CD4-positive, alpha-beta T cell (primary cell): Measurements from ENCODE around the gene TLE6. TPM values are rescaled to one million over a fixed set of nuclear protein-coding genes. Genes with fewer than 3 reads are reported as not detected.

Experiments
- ATAC-seq: fragments of 200-7000 bp; cut with Tn5 transposase; one replicate; pipeline ENCODE4 v1.10.0; 2022; ENCODE audit warnings: mild to moderate bottlenecking; ENCODE audit not compliant: poor library complexity
- CTCF ChIA-PET: fragments of 350-600 bp; sonication (Branson Sonifier 250); formaldehyde crosslinking; loops from one replicate; lab custom pipeline; 2021; ENCODE audit warnings: antibody characterized with exemption, inconsistent platforms; lab: Charles Lee
- POLR2A ChIA-PET: fragments of 350-600 bp; sonication (Branson Sonifier 250); formaldehyde crosslinking; loops from one replicate; lab custom pipeline; 2021; ENCODE audit warnings: antibody characterized with exemption, inconsistent platforms; lab: Charles Lee
- DNase-seq, 14 experiments: peaks; one replicate each; pipeline ENCODE4 v3.0.0-alpha.2; 2013 to 2020; ENCODE audit warnings: mixed read lengths in 2 of 14
- H3K27ac ChIP-seq, 2 donors: one replicate each; pipeline versions ENCODE4 v1.5.1 to v1.7.0; 2013; ENCODE audit warnings: low read length in 2 of 2, low read depth in 1 of 2, mild to moderate bottlenecking in 1 of 2
- H3K27me3 ChIP-seq, 2 experiments: 1 replicate in 1 of 2; 2 replicates in 1 of 2; pipeline versions ENCODE4 v1.6.1 to v1.7.0; 2013; ENCODE audit warnings: low read length in 2 of 2, control low read depth in 1 of 2, mild to moderate bottlenecking in 1 of 2, moderate library complexity in 1 of 2; ENCODE audit not compliant: insufficient read depth in 2 of 2, control insufficient read depth in 1 of 2
- H3K36me3 ChIP-seq: one replicate; pipeline ENCODE4 v1.6.1; 2013; ENCODE audit warnings: low read length, control low read depth; ENCODE audit not compliant: insufficient read depth
- H3K4me1 ChIP-seq: one replicate; pipeline ENCODE4 v1.6.1; 2013; ENCODE audit warnings: low read length, control low read depth; ENCODE audit not compliant: insufficient read depth
- H3K4me3 ChIP-seq: one replicate; pipeline ENCODE4 v1.5.1; 2013; ENCODE audit warnings: mild to moderate bottlenecking, low read length, moderate library complexity
- H3K9me3 ChIP-seq, 2 experiments: 1 replicate in 1 of 2; 2 replicates in 1 of 2; pipeline versions ENCODE4 v1.6.1 to v1.7.0; 2013; ENCODE audit warnings: low read length in 2 of 2, mild to moderate bottlenecking in 2 of 2, control low read depth in 1 of 2, moderate library complexity in 1 of 2; ENCODE audit not compliant: control insufficient read depth in 1 of 2, insufficient read depth in 1 of 2
- H3K27ac Mint-ChIP-seq: one replicate; pipeline ENCODE4 v1.8.0; 2020; ENCODE audit warnings: mixed read lengths
- H3K27me3 Mint-ChIP-seq: one replicate; pipeline ENCODE4 v1.8.0; 2021; ENCODE audit warnings: mixed read lengths
- H3K36me3 Mint-ChIP-seq: one replicate; pipeline ENCODE4 v1.8.0; 2021; ENCODE audit warnings: low read depth, mixed read lengths
- H3K4me1 Mint-ChIP-seq: one replicate; pipeline ENCODE4 v1.8.0; 2021; ENCODE audit warnings: low read depth, mixed read lengths
- H3K4me3 Mint-ChIP-seq: one replicate; pipeline ENCODE4 v1.8.0; 2020; ENCODE audit warnings: mild to moderate bottlenecking, mixed read lengths
- H3K9me3 Mint-ChIP-seq: one replicate; pipeline ENCODE4 v1.8.0; 2020; ENCODE audit warnings: mixed read lengths
- intact Hi-C, 2 experiments: fragments of 100-400 bp; cut with DNase I in 1 of 2; cut with micrococcal nuclease in 1 of 2; formaldehyde crosslinking; loops; one replicate each; pipeline versions ENCODE4 v1.15.1 to v1.9.0; 2023 to 2025; cut with DNase I, micrococcal nuclease
- total RNA-seq, 174 experiments: library from RNA in 2 of 174; stranded (reverse) in 2 of 174; gene quantifications; one replicate each; pipeline ENCODE4 v1.2.3 and lab custom pipeline; 2021 to 2026
- TF ChIP-seq, protein P1 (sequence below): fragments of 200-600 bp; IDR thresholded peaks from one replicate; pipeline ENCODE4 v1.8.0; 2022; ENCODE audit warnings: antibody characterized with exemption, mild to moderate bottlenecking

TLE6 gene
- total RNA-seq, 2 experiments from 2014 or later: not detected

DNA sequence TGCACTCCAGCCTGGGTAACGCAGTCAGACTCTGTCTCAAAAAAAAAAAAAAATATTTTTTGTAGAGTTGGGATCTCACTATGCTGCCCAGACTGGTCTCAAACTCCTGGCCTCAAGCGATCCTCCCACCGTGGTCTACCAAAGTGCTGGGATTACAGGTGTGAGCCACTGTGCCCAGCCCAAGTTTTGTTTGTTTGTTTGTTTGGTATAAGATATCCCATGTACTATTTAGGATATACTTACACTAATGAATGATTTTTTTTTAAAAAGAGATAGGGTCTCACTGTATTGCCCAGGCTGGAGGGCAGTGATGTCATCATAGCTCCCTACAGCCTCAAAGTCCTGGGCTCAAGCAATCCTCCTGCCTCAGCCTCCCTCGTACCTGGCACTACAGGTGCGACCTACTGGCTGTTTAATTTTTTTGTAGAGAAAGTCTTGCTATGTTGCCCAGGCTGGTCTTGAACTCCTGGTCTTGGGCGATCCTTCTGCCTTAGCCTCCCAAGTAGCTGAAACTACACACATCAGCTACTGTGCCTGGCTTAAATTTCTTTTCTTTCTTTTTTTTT lies 24.0 kb downstream of the TLE6 start:
- intact Hi-C loops: no loop called here
- Histone ChIP-seq H3K9me3 (peaks cover 0 to 5% of the 10 kb centered on the region in 2 experiments), H3K27me3 (no peaks in the 10 kb centered on the region), H3K4me3 (no peak overlapping the region), H3K27ac (no peak overlapping the region), H3K4me1 (no peaks in the 10 kb centered on the region), H3K36me3 (peaks cover 5% of the 10 kb centered on the region)
- Mint-ChIP-seq H3K36me3 (peaks cover 38% of the 10 kb centered on the region), H3K4me3 (no peak overlapping the region), H3K27me3 (no peaks in the 10 kb centered on the region), H3K4me1 (no peaks in the 10 kb centered on the region), H3K9me3 (no peaks in the 10 kb centered on the region), H3K27ac (no peak overlapping the region)
- CTCF ChIA-PET: interaction anchor here (0.7 kb wide), 1 partner anchor 1541 kb away, joined by 5 read pairs; no protein-coding TSS in a partner anchor
- no peak for ATAC-seq
- POLR2A ChIA-PET: no interaction called here
- no peak for DNase-seq
- TF ChIP-seq, protein P1, sequence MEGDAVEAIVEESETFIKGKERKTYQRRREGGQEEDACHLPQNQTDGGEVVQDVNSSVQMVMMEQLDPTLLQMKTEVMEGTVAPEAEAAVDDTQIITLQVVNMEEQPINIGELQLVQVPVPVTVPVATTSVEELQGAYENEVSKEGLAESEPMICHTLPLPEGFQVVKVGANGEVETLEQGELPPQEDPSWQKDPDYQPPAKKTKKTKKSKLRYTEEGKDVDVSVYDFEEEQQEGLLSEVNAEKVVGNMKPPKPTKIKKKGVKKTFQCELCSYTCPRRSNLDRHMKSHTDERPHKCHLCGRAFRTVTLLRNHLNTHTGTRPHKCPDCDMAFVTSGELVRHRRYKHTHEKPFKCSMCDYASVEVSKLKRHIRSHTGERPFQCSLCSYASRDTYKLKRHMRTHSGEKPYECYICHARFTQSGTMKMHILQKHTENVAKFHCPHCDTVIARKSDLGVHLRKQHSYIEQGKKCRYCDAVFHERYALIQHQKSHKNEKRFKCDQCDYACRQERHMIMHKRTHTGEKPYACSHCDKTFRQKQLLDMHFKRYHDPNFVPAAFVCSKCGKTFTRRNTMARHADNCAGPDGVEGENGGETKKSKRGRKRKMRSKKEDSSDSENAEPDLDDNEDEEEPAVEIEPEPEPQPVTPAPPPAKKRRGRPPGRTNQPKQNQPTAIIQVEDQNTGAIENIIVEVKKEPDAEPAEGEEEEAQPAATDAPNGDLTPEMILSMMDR: no peak

DNA sequence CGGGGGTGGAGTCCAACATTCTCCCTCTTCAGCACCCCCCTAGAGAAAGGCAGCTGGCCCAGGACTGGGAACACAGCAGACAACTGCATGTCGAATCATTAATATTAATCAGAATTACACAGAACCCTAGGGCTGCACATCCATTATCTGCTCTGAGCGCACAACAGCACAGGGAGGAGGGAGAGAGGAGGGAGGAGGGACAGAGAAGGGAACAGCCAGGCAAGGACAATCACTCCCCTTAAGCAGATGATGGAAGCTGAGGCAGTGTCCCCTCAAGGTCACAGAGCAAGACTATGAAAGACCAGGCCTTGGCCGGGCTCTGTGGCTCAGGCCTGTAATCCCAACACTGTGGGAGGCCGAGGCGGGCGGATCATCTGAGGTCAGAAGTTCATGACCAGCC lies 25.7 kb downstream of the TLE6 start:
- intact Hi-C loops: no loop called here
- POLR2A ChIA-PET: no interaction called here

GRCh38 chr19:3004522-3004921 lies 27.2 kb downstream of the TLE6 start:
- Mint-ChIP-seq H3K4me1 (no peaks in the 10 kb centered on the region), H3K27ac (no peak overlapping the region), H3K36me3 (peaks cover 26% of the 10 kb centered on the region), H3K9me3 (no peaks in the 10 kb centered on the region), H3K27me3 (no peaks in the 10 kb centered on the region), H3K4me3 (no peak overlapping the region)
- ChIA-PET CTCF (interaction anchor here (0.9 to 1.1 kb wide), 2 partner anchors 18 to 104 kb away, joined by 3 read pairs; no protein-coding TSS in a partner anchor), POLR2A (interaction anchor here (1.4 kb wide), 1 partner anchor 31 kb away, joined by 4 read pairs; no protein-coding TSS in a partner anchor)
- Histone ChIP-seq H3K27me3 (no peaks in the 10 kb centered on the region), H3K9me3 (no peaks in the 10 kb centered on the region), H3K27ac (no peak overlapping the region), H3K36me3 (peaks cover 9% of the 10 kb centered on the region), H3K4me1 (no peaks in the 10 kb centered on the region), H3K4me3 (no peak overlapping the region)
- ATAC-seq: no peak
- intact Hi-C loops: no loop called here
- no peak for DNase-seq
- TF ChIP-seq, protein P1: no peak

More for the DNA sequence above, 25.7 kb downstream of the TLE6 start:
- peaks cover 0 to 5% of the 10 kb centered on the region in 2 experiments for H3K9me3 ChIP-seq
- H3K4me3 Mint-ChIP-seq: no peak overlapping the region
- H3K4me1 Mint-ChIP-seq: no peaks in the 10 kb centered on the region
- no peak overlapping the region for H3K4me3 ChIP-seq
- CTCF ChIA-PET: no interaction called here
- no peak for DNase-seq
- no peaks in the 10 kb centered on the region for H3K4me1 ChIP-seq
- H3K27ac Mint-ChIP-seq: no peak overlapping the region
- peaks cover 7% of the 10 kb centered on the region for H3K36me3 ChIP-seq
- H3K27ac ChIP-seq: no peak overlapping the region
- ATAC-seq: no peak
- H3K36me3 Mint-ChIP-seq: peaks cover 35% of the 10 kb centered on the region
- H3K27me3 Mint-ChIP-seq: no peaks in the 10 kb centered on the region
- H3K9me3 Mint-ChIP-seq: no peaks in the 10 kb centered on the region
- TF ChIP-seq, protein P1: no peak
- no peaks in the 10 kb centered on the region for H3K27me3 ChIP-seq
